GM18519 (cell line): Measurements from ENCODE around the gene MAG.

Experiments
- ATAC-seq: cut with Tn5 transposase; IDR thresholded peaks from one replicate; pipeline ENCODE4 v1.9.1; 2021; ENCODE audit warnings: mild to moderate bottlenecking, moderate library complexity; ENCODE audit not compliant: unreplicated experiment, low FRiP score

Gene MAG

GRCh38 chr19:35314031-35314430, 22.1 kb downstream of the MAG start:
- ATAC-seq, result no peak

- no peak for ATAC-seq
Measured at GRCh38 chr19:35314858-35315470, 23.0 kb downstream of the MAG start.

- no peak for ATAC-seq
Measured at GRCh38 chr19:35315883-35316282, 23.9 kb downstream of the MAG start.

GRCh38 chr19:35316560-35316959, 24.6 kb downstream of the MAG start:
- ATAC-seq, result no peak

GRCh38 chr19:35317464-35318043, 25.6 kb downstream of the MAG start:
- ATAC-seq, result no peak

GRCh38 chr19:35318679-35319448, 26.9 kb downstream of the MAG start:
- ATAC-seq, result no peak

GRCh38 chr19:35320065-35320713, 28.2 kb downstream of the MAG start:
- no peak for ATAC-seq

GRCh38 chr19:35321291-35321690, 29.3 kb downstream of the MAG start:
- no peak for ATAC-seq

- ATAC-seq, result no peak
Measured at GRCh38 chr19:35322014-35322413, 30.1 kb downstream of the MAG start.

- ATAC-seq, result no peak
Measured at GRCh38 chr19:35327642-35328041, 35.7 kb downstream of the MAG start.

GRCh38 chr19:35328851-35329285, 36.9 kb downstream of the MAG start, which contains the start of gene CD22:
CD22 (plus strand) TSS chr19:35329187; CDS start chr19:35332041, 2,854 bp downstream.
- ATAC-seq, result no peak

GRCh38 chr19:35329323-35329722, 37.4 kb downstream of the MAG start:
- ATAC-seq, result no peak

- ATAC-seq, result no peak
Measured at GRCh38 chr19:35330475-35330874, 38.5 kb downstream of the MAG start.

GRCh38 chr19:35331551-35332214, 39.7 kb downstream of the MAG start:
- ATAC-seq, result no peak

GRCh38 chr19:35332817-35333216, 40.9 kb downstream of the MAG start:
- no peak for ATAC-seq

- no peak for ATAC-seq
Measured at GRCh38 chr19:35334144-35334753, 42.3 kb downstream of the MAG start.

- ATAC-seq, result no peak
Measured at GRCh38 chr19:35336166-35336955, 44.4 kb downstream of the MAG start.

- no peak for ATAC-seq
Measured at GRCh38 chr19:35337097-35337983, 45.4 kb downstream of the MAG start.

GRCh38 chr19:35337984-35338296, 46.0 kb downstream of the MAG start:
- no peak for ATAC-seq
